DMS153 treated with DMSO at 0.1 percent for 48 hours (cell line): ENCODE measurements around the gene CIAPIN1.

Experiments
- DNase-seq: peaks from one replicate; lab custom pipeline; 2025; ENCODE audit not compliant: unreplicated experiment; lab: John Stamatoyannopoulos, UW

CIAPIN1 gene

GRCh38 chr16:57476546-57477410, 29.6 kb upstream of the CIAPIN1 start:
- DNase-seq = no peak

GRCh38 chr16:57475711-57476339, 28.6 kb upstream of the CIAPIN1 start:
- DNase-seq = peak; percentile 29

- DNase-seq = no peak
Measured at GRCh38 chr16:57474671-57475661, 27.8 kb upstream of the CIAPIN1 start.

GRCh38 chr16:57473906-57474305, 26.7 kb upstream of the CIAPIN1 start:
- DNase-seq = no peak

- no peak for DNase-seq
Measured at GRCh38 chr16:57473176-57473840, 26.1 kb upstream of the CIAPIN1 start.

GRCh38 chr16:57472665-57473060, 25.5 kb upstream of the CIAPIN1 start:
- DNase-seq = no peak

GRCh38 chr16:57471852-57472664, 24.9 kb upstream of the CIAPIN1 start:
- no peak for DNase-seq

GRCh38 chr16:57471209-57471608, 24.0 kb upstream of the CIAPIN1 start:
- DNase-seq = no peak

GRCh38 chr16:57470711-57471110, 23.5 kb upstream of the CIAPIN1 start:
- DNase-seq = no peak

- no peak for DNase-seq
Measured at GRCh38 chr16:57469917-57470470, 22.8 kb upstream of the CIAPIN1 start.

GRCh38 chr16:57469046-57469445, 21.9 kb upstream of the CIAPIN1 start:
- DNase-seq = no peak

GRCh38 chr16:57468346-57468745, 21.2 kb upstream of the CIAPIN1 start:
- no peak for DNase-seq

- DNase-seq = no peak
Measured at GRCh38 chr16:57464523-57464922, 17.3 kb upstream of the CIAPIN1 start.

GRCh38 chr16:57462978-57463362, 15.8 kb upstream of the CIAPIN1 start:
- no peak for DNase-seq

- DNase-seq = peak; percentile 75
Measured at GRCh38 chr16:57462209-57462977, 15.2 kb upstream of the CIAPIN1 start, which contains the start of gene POLR2C. Gene POLR2C (plus strand): TSS chr16:57462679. CDS start chr16:57462725, 46 bp downstream.

- DNase-seq = no peak
Measured at GRCh38 chr16:57452021-57452420, 4.8 kb upstream of the CIAPIN1 start.

GRCh38 chr16:57446531-57447185, 527 bp downstream of the CIAPIN1 start:
- no peak for DNase-seq

- no peak for DNase-seq
Measured at GRCh38 chr16:57445510-57445909, 1.7 kb downstream of the CIAPIN1 start.
